ENCODE results near the gene TMEM45B. TPM values are rescaled to one million over a fixed set of nuclear protein-coding genes. Genes with fewer than 3 reads are reported as not detected.
"Not testable (repeated sequence)": the region's sequence is repeated elsewhere in the genome, so short reads cannot be mapped to it uniquely, and the experiment has no call there.

TMEM45B gene
- total and polyA plus RNA-seq, 7 donors, result 0.05 to 0.09 TPM; not detected in 5

DNA sequence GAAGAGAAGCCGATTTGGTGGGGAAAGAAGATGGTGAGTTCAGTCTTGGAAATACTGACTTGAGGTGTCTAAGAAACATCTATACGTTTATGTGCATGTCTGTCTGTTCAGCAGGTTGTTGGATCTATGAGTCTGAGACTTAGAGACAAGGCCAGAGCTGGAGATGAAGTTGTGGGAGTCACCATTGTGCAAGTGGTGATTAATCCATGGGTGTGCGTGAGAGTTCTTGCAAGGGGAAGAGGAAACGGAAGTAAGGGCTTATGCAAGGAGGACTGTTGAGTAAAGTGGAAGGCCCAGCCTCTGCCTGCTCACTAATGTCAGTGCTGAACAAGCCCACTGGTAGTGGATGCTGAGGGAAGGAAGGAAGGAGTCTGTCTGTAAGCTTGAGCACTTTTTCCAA lies 9.7 kb downstream of the TMEM45B start:
- intact Hi-C loops (cut with DNase I), result no loop called here
- TF ChIP-seq, protein P1, sequence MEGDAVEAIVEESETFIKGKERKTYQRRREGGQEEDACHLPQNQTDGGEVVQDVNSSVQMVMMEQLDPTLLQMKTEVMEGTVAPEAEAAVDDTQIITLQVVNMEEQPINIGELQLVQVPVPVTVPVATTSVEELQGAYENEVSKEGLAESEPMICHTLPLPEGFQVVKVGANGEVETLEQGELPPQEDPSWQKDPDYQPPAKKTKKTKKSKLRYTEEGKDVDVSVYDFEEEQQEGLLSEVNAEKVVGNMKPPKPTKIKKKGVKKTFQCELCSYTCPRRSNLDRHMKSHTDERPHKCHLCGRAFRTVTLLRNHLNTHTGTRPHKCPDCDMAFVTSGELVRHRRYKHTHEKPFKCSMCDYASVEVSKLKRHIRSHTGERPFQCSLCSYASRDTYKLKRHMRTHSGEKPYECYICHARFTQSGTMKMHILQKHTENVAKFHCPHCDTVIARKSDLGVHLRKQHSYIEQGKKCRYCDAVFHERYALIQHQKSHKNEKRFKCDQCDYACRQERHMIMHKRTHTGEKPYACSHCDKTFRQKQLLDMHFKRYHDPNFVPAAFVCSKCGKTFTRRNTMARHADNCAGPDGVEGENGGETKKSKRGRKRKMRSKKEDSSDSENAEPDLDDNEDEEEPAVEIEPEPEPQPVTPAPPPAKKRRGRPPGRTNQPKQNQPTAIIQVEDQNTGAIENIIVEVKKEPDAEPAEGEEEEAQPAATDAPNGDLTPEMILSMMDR (IDR thresholded peaks at IDR 0.05), result no peak
- no peak overlapping the region for H3K27ac ChIP-seq
- 77 to 83% (median 79%) methylated on average over 4 of the region's 4 CpGs for WGBS, 3 donors
- H3K27me3 ChIP-seq (ENCODE audit: insufficient read depth in 3 of 3, low read length in 2 of 3), result no peaks in the 10 kb centered on the region
- no peaks in the 10 kb centered on the region for H3K9me3 ChIP-seq
- no peaks in the 10 kb centered on the region for H3K4me1 ChIP-seq
- DNase-seq (no peak), ATAC-seq (no peak)
- no peaks in the 10 kb centered on the region for H3K36me3 ChIP-seq (ENCODE audit: insufficient read depth in 1 of 2, low read depth in 1 of 2)
- H3K4me3 ChIP-seq, result no peak overlapping the region

DNA sequence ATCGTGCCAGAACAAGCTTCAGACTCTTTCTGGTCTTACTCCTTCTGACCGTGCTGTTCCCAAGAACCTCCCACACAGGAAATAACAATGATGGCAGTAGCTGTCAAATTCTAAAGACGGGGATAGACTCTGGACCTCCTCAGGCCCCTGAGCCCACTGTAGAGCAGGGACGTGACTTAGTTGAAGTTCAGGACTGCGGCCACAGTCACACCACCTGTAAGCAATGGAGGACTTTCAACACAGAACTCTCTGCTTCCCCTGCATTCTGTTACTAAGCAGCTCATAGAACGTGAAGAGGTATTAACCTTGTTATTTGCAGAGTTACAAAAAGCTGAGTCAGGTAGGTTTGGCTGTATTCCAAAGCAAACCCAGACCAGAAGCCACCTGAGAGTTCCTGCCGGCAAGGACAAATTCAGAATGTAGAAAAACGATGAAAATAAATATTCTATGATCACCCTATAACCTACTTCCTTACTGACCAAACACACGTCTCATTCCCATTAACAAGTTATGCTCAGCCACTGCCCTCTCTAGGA lies 12.7 kb downstream of the TMEM45B start:
- no peaks in the 10 kb centered on the region for H3K9me3 ChIP-seq
- no peaks in the 10 kb centered on the region for H3K36me3 ChIP-seq (ENCODE audit: insufficient read depth in 1 of 2, low read depth in 1 of 2)
- no peaks in the 10 kb centered on the region for H3K4me1 ChIP-seq
- intact Hi-C loops (cut with DNase I), result no loop called here
- H3K27me3 ChIP-seq (ENCODE audit: insufficient read depth in 3 of 3, low read length in 2 of 3), result no peaks in the 10 kb centered on the region
- ATAC-seq (no peak), DNase-seq (no peak)
- TF ChIP-seq, protein P1 (IDR thresholded peaks at IDR 0.05), result no peak
- WGBS, 3 donors, result 51 to 57% (median 53%) methylated on average over 9 of the region's 9 CpGs
- no peak overlapping the region for H3K4me3 ChIP-seq
- H3K27ac ChIP-seq, result no peak overlapping the region

DNA sequence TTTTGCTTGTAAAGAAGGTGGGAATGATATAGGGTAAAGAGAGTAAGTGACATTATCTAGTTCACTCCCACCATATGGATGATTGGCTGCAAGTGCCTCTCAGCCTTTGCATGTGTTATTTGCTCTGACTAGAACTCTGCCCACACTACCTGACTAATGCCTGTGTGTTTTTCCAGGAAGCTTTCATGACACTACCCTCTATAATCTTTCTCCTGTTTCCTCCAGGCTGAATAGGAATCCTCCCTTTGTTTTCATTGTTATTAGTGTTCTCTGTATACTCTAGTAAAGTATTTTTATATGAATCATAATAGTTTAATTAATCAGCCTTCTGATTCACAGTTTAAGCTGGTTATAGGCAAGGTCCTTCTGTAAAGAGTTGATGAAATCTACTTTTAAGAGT lies 13.8 kb downstream of the TMEM45B start:
- H3K36me3 ChIP-seq (ENCODE audit: insufficient read depth in 1 of 2, low read depth in 1 of 2); H3K4me3 ChIP-seq; H3K27ac ChIP-seq; H3K27me3 ChIP-seq (ENCODE audit: insufficient read depth in 3 of 3, low read length in 2 of 3); H3K9me3 ChIP-seq; intact Hi-C loops (cut with DNase I); DNase-seq; ATAC-seq; H3K4me1 ChIP-seq: not testable (repeated sequence)

DNA sequence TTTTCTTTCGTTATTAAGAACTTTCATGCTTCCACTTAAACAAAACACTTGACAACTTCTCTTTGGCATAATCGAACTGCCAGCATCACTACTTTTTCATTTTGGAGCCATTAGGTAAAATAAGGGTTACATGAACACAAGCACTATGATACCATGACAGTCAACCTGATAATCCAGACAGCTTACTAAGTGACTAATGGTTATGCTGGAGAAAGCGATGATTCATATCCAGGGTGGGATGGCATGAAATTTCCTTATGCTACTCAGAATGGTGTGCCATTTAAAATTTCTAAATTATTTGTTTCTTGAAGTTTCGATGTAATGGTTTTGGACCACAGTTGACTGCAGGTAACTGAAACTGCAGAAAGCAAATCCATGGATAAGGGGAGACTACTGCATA lies 15.6 kb downstream of the TMEM45B start:
- ATAC-seq; intact Hi-C loops (cut with DNase I); H3K27me3 ChIP-seq (ENCODE audit: insufficient read depth in 3 of 3, low read length in 2 of 3); H3K9me3 ChIP-seq; H3K36me3 ChIP-seq (ENCODE audit: insufficient read depth in 1 of 2, low read depth in 1 of 2); DNase-seq; H3K4me1 ChIP-seq; H3K4me3 ChIP-seq; H3K27ac ChIP-seq: not testable (repeated sequence)
- 85 to 86% (median 86%) methylated on average over 4 of the region's 4 CpGs for WGBS, 3 donors

DNA sequence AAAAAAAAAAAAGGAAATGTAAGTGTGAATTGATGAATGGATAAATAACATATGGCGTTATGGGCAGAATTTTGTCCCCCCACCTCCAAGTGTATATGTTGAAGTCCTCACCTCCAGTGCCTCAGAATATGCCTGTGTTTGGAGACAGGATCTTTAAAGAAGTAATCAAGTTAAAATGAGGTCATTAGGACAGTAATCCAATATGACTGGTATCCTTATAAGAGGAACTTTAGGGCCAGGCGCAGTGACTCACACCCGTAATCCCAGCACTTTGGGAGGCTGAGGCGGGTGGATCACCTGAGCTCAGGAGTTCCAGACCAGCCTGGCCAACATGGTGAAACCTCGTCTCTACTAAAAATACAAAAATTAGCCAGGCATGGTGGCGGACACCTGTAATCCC lies 17.6 kb downstream of the TMEM45B start:
- ATAC-seq, result not testable (repeated sequence)

DNA sequence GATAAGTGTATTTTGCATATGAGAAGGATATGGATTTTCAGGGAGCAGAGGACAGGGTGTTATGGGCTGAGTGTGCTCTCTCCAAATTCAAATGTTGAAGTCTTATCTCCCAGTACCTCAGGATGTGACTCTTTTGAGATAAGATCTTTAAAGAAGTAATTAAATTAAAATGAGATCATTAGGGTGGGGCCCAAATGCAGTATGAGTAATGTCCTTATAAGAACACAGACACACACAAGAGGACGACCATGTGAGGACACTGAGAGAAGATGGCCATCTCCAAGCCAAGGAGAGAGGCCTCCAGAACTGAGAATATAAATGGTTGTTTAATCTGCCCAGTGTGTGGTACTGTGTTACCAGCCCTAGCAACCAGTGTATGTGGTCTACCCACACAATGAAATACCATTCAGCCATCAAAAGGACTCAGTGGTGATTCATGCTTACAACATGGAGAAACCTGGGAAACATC lies 20.8 kb downstream of the TMEM45B start:
- DNase-seq; H3K4me3 ChIP-seq; ATAC-seq; H3K9me3 ChIP-seq; H3K27ac ChIP-seq; H3K4me1 ChIP-seq; intact Hi-C loops (cut with DNase I); H3K36me3 ChIP-seq (ENCODE audit: insufficient read depth in 1 of 2, low read depth in 1 of 2); H3K27me3 ChIP-seq (ENCODE audit: insufficient read depth in 3 of 3, low read length in 2 of 3): not testable (repeated sequence)
- 71 to 78% (median 76%) methylated on average over 1 of the region's 1 CpG for WGBS, 3 donors

More for the DNA sequence above, 17.6 kb downstream of the TMEM45B start:
- H3K9me3 ChIP-seq; H3K27ac ChIP-seq; H3K27me3 ChIP-seq (ENCODE audit: insufficient read depth in 3 of 3, low read length in 2 of 3); H3K36me3 ChIP-seq (ENCODE audit: insufficient read depth in 1 of 2, low read depth in 1 of 2); DNase-seq; H3K4me3 ChIP-seq; H3K4me1 ChIP-seq; intact Hi-C loops (cut with DNase I): not testable (repeated sequence)
- WGBS, 3 donors, result 76 to 87% (median 85%) methylated on average over 6 of the region's 6 CpGs

DNA sequence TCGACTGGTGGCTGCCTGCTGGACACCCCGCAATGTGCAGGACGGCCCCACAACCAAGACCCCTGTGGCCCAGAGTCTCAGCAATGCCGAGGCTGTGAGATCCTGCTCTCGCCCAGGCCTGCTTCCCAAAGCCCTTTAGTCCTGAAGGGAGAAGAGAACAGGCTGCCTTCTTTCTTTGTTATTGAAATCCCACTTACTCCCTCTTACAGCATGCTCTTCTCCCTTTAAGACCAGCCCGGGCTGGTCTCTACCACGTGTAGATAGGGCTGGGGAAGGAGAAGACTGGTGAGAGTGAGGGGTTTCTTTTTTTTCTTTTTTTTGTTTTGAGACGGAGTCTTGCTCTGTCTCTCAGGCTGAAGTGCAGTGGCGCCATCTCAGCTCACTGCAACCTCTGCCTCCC lies 21.3 kb downstream of the TMEM45B start:
- H3K4me3 ChIP-seq, result no peak overlapping the region
- H3K4me1 ChIP-seq, result no peaks in the 10 kb centered on the region
- no peak for ATAC-seq
- no peaks in the 10 kb centered on the region for H3K27me3 ChIP-seq (ENCODE audit: insufficient read depth in 3 of 3, low read length in 2 of 3)
- H3K9me3 ChIP-seq, result no peaks in the 10 kb centered on the region
- intact Hi-C loops (cut with DNase I), result no loop called here
- TF ChIP-seq, protein P1 (IDR thresholded peaks at IDR 0.05), result no peak
- no peak overlapping the region for H3K27ac ChIP-seq
- H3K36me3 ChIP-seq (ENCODE audit: insufficient read depth in 1 of 2, low read depth in 1 of 2), result no peaks in the 10 kb centered on the region
- no peak for DNase-seq
- WGBS, 3 donors, result 82% methylated on average over 9 of the region's 9 CpGs

All from psoas muscle (tissue), 8 donors.